Panc1 (cell line): ENCODE data around the gene ACVR1B. TPM values are rescaled to one million over a fixed set of nuclear protein-coding genes. Genes with fewer than 3 reads are reported as not detected.

ENCODE experiments used
- ATAC-seq: fragments of 200-7000 bp; cut with Tn5 transposase; 2 replicates; pipeline ENCODE4 v1.9.1; 2020; ENCODE audit warnings: mild to moderate bottlenecking, moderate library complexity
- BruUV-seq: library from RNA; stranded (reverse); fragments of 400-500 nt; replicated peaks from 2 replicates; lab custom pipeline; 2021; lab: Mats Ljungman, UMichigan
- CTCF ChIA-PET: fragments of 300-600 bp; sonication (Branson Sonifier 250); formaldehyde crosslinking; loops from one replicate; lab custom pipeline; 2022; ENCODE audit warnings: antibody characterized with exemption; lab: Charles Lee
- POLR2A ChIA-PET: fragments of 300-600 bp; sonication (Branson Sonifier 250); formaldehyde crosslinking; loops from one replicate; lab custom pipeline; 2022; ENCODE audit warnings: antibody characterized with exemption; lab: Charles Lee
- DNase-seq: peaks from one replicate; pipeline ENCODE4 v3.0.0-alpha.2; 2010; ENCODE audit warnings: low read depth, low spot score
- H3K27ac ChIP-seq: 2 replicates; pipeline ENCODE4 v1.5.1; 2011; ENCODE audit warnings: mild to moderate bottlenecking, low read length, inconsistent platforms
- H3K27me3 ChIP-seq: fragments of 200-500 bp; sonication (Bioruptor generic); 2 replicates; pipeline ENCODE4 v1.6.0; 2014; ENCODE audit warnings: low read length, inconsistent platforms; ENCODE audit not compliant: control insufficient read depth, insufficient read depth
- H3K36me3 ChIP-seq: fragments of 200-500 bp; sonication (Bioruptor generic); 2 replicates; pipeline ENCODE4 v1.5.1; 2014; ENCODE audit warnings: inconsistent platforms, mild to moderate bottlenecking, low read length, moderate library complexity; ENCODE audit not compliant: control insufficient read depth, insufficient read depth
- H3K4me1 ChIP-seq: 2 replicates; pipeline ENCODE4 v1.5.1; 2011; ENCODE audit warnings: inconsistent platforms, mild to moderate bottlenecking, low read length, moderate library complexity; ENCODE audit not compliant: control insufficient read depth, insufficient read depth
- H3K4me3 ChIP-seq, 2 experiments: 2 replicates each; pipeline ENCODE4 v1.5.1; 2011 to 2012; ENCODE audit warnings: low read depth in 2 of 2, low read length in 2 of 2, mild to moderate bottlenecking in 2 of 2, inconsistent platforms in 1 of 2, moderate library complexity in 1 of 2
- H3K9me3 ChIP-seq: fragments of 200-500 bp; sonication (Bioruptor generic); 2 replicates; pipeline ENCODE4 v1.5.1; 2014; ENCODE audit warnings: low read depth, mild to moderate bottlenecking, inconsistent platforms, low read length, moderate library complexity; ENCODE audit not compliant: control insufficient read depth, insufficient read depth
- POLR2AphosphoS5 ChIP-seq: IDR thresholded peaks from 2 replicates; pipeline ENCODE4 v1.6.1; 2012; ENCODE audit warnings: mild to moderate bottlenecking, low read depth, low read length, moderate library complexity
- REST ChIP-seq, 2 experiments: IDR thresholded peaks; 2 replicates each; pipeline ENCODE4 v1.6.1; 2011 to 2012; ENCODE audit warnings: low read depth in 2 of 2, control low read depth in 1 of 2, low read length in 1 of 2, mild to moderate bottlenecking in 1 of 2, moderate library complexity in 1 of 2; ENCODE audit not compliant: insufficient read depth in 1 of 2
- SIN3A ChIP-seq: IDR thresholded peaks from 2 replicates; pipeline ENCODE4 v1.6.1; 2012; ENCODE audit warnings: low read depth, mild to moderate bottlenecking, low read length, moderate library complexity, borderline replicate concordance; ENCODE audit not compliant: insufficient read depth
- TCF7L2 ChIP-seq: IDR thresholded peaks from 2 replicates; pipeline ENCODE4 v1.6.1; 2011; ENCODE audit warnings: mild to moderate bottlenecking, low read depth, low read length, inconsistent platforms
- in situ Hi-C: cut with HindIII; loops from 2 replicates; pipeline ENCODE4 v1.10.0; 2016; ENCODE audit warnings: low sequenced_read_pairs, low pct_unique_long_range_greater_than_20kb
- intact Hi-C: fragments of 100-400 bp; cut with micrococcal nuclease; formaldehyde crosslinking; loops from one replicate; pipeline ENCODE4 v1.10.0; 2022; ENCODE audit not compliant: unreplicated experiment
- total RNA-seq: library from RNA; stranded (reverse); gene quantifications from one replicate; pipeline ENCODE4 v1.2.1, GENCODE V29; 2021; ENCODE audit not compliant: unreplicated experiment
- TF ChIP-seq, protein P1 (sequence below): fragments of 450-650 bp; IDR thresholded peaks from 2 replicates; pipeline ENCODE4 v1.5.1; 2017; ENCODE audit warnings: mild to moderate bottlenecking

The ACVR1B gene
- total RNA-seq, 1 experiment from 2014 or later, result 23.0 TPM

DNA sequence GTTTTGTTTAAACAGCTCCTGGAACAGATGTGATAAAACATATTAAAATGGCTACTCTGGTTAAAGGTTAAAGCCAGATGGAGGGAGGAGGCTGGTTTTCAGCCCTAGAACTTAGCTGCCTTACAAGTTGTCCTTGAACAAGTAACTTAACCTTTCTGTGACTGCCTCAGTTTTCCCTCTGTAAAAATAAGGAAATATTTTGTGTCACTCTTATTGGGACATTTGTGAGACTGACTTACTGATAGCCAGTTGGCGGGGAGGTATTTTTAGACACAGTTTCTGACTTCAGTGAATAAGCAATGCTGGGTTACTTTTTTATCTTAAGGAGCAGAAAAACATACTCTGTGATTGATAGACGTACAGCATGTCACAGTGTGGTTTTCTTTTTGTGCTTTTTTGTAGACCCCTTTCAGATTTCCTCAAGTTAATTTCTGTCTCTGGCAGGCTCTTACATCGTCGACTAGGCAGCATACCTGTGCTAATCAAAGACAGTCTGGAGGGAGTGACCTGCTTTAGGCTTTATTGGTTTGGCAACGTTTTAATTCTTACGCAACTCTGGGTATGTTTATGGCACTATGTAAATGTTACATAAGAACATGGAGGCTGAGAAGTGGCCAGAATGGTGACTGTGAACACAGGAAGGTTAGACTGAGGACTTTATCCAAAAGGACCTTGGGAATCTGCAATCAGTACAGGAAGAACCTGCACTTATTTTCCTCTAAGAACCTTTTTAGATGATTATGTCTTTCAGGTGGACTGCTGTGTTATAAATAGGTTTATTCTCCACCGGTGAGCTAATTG lies 3.3 kb downstream of the ACVR1B start:
- Histone ChIP-seq H3K9me3 (no peaks in the 10 kb centered on the region), H3K27ac (peak overlapping the region; percentile 70), H3K4me1 (peaks cover 35% of the 10 kb centered on the region), H3K36me3 (peaks cover 5% of the 10 kb centered on the region; the same call in 1 of the 2 replicates), H3K4me3 (no peak overlapping the region; a peak in 1 of 4 replicates), H3K27me3 (peaks cover 11% of the 10 kb centered on the region)
- in situ Hi-C loops (no loop called here), intact Hi-C loops (no loop called here)
- CTCF ChIA-PET, result no interaction called here
- ATAC-seq (no peak), DNase-seq (no peak)
- no TSS peak for BruUV-seq
- TF ChIP-seq, protein P1, sequence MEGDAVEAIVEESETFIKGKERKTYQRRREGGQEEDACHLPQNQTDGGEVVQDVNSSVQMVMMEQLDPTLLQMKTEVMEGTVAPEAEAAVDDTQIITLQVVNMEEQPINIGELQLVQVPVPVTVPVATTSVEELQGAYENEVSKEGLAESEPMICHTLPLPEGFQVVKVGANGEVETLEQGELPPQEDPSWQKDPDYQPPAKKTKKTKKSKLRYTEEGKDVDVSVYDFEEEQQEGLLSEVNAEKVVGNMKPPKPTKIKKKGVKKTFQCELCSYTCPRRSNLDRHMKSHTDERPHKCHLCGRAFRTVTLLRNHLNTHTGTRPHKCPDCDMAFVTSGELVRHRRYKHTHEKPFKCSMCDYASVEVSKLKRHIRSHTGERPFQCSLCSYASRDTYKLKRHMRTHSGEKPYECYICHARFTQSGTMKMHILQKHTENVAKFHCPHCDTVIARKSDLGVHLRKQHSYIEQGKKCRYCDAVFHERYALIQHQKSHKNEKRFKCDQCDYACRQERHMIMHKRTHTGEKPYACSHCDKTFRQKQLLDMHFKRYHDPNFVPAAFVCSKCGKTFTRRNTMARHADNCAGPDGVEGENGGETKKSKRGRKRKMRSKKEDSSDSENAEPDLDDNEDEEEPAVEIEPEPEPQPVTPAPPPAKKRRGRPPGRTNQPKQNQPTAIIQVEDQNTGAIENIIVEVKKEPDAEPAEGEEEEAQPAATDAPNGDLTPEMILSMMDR, result no peak
- TF ChIP-seq SIN3A, result no peak
- no peak for TF ChIP-seq REST (IDR thresholded peaks at IDR 0.05; ENCODE audit: insufficient read depth in 1 of 2, low read depth in 2 of 2, low read length in 1 of 2)
- no peak for TF ChIP-seq TCF7L2
- TF ChIP-seq POLR2AphosphoS5, result no peak
- POLR2A ChIA-PET, result no interaction called here

- Histone ChIP-seq H3K4me3 (no peak overlapping the region), H3K27me3 (peaks cover 3% of the 10 kb centered on the region), H3K27ac (no peak overlapping the region), H3K9me3 (no peaks in the 10 kb centered on the region), H3K4me1 (peaks cover 40% of the 10 kb centered on the region), H3K36me3 (peaks cover 5% of the 10 kb centered on the region; the same call in 1 of the 2 replicates)
- BruUV-seq, result no TSS peak
- intact Hi-C loops, result no loop called here
- CTCF ChIA-PET, result no interaction called here
- TF ChIP-seq POLR2AphosphoS5 (no peak), REST (IDR thresholded peaks at IDR 0.05; ENCODE audit: insufficient read depth in 1 of 2, low read depth in 2 of 2, low read length in 1 of 2) (no peak), TCF7L2 (no peak), SIN3A (no peak)
- in situ Hi-C loops, result no loop called here
- POLR2A ChIA-PET, result no interaction called here
- ATAC-seq, result no peak
- no peak for DNase-seq
Measured at GRCh38 chr12:51955702-51956101, 4.2 kb downstream of the ACVR1B start.
